ENCODE data around the gene NHLH1. TPM values are rescaled to one million over a fixed set of nuclear protein-coding genes. Genes with fewer than 3 reads are reported as not detected.

NHLH1 gene
- total RNA-seq, 2 experiments from 2014 or later, result 0.22 to 0.45 TPM

- H3K27me3 Mint-ChIP-seq, result no peaks in the 10 kb centered on the region
- TF ChIP-seq CTCF (IDR thresholded peaks at IDR 0.05), result no peak
- intact Hi-C loops (cut with micrococcal nuclease), result no loop called here
- H3K27ac Mint-ChIP-seq, result no peak overlapping the region
- H3K4me1 Mint-ChIP-seq (ENCODE audit: low read depth), result no peaks in the 10 kb centered on the region
- DNase-seq, result no peak
- no peaks in the 10 kb centered on the region for H3K9me3 Mint-ChIP-seq
- POLR2A ChIA-PET, result interaction anchor here (1.0 kb wide), 1 partner anchor 36 kb away, joined by 3 read pairs; the partner anchor contains the start of gene VANGL2
- peaks cover 7% of the 10 kb centered on the region for H3K36me3 Mint-ChIP-seq (ENCODE audit: low read depth)
- CTCF ChIA-PET, result interaction anchor here (0.7 to 8.6 kb wide), 4 partner anchors 9 to 171 kb away, joined by 3 to 41 read pairs (median 6); no protein-coding TSS in a partner anchor
- ATAC-seq, result no peak
- H3K4me3 Mint-ChIP-seq, result no peak overlapping the region
Measured at GRCh38 chr1:160363951-160364735, 2.7 kb upstream of the NHLH1 start.

GRCh38 chr1:160365325-160365724 lies 1.5 kb upstream of the NHLH1 start:
- Mint-ChIP-seq H3K4me1 (ENCODE audit: low read depth) (no peaks in the 10 kb centered on the region), H3K9me3 (no peaks in the 10 kb centered on the region), H3K36me3 (ENCODE audit: low read depth) (peaks cover 4% of the 10 kb centered on the region), H3K4me3 (no peak overlapping the region), H3K27ac (no peak overlapping the region), H3K27me3 (no peaks in the 10 kb centered on the region)
- ChIA-PET POLR2A (no interaction called here), CTCF (interaction anchor here (1.0 to 8.6 kb wide), 3 partner anchors 12 to 74 kb away, joined by 3 to 41 read pairs (median 3); no protein-coding TSS in a partner anchor)
- intact Hi-C loops (cut with micrococcal nuclease), result no loop called here
- ATAC-seq (no peak), DNase-seq (no peak)
- no peak for TF ChIP-seq CTCF (IDR thresholded peaks at IDR 0.05)

GRCh38 chr1:160367516-160367900 lies 637 bp downstream of the NHLH1 start:
- DNase-seq, result no peak
- H3K27ac Mint-ChIP-seq, result no peak overlapping the region
- ChIA-PET POLR2A (interaction anchor here (1.0 to 1.1 kb wide), 2 partner anchors 8 to 240 kb away, joined by 3 read pairs; no protein-coding TSS in a partner anchor), CTCF (interaction anchor here (0.7 to 8.6 kb wide), 5 partner anchors 10 to 281 kb away, joined by 3 to 41 read pairs (median 6); no protein-coding TSS in a partner anchor)
- TF ChIP-seq CTCF (IDR thresholded peaks at IDR 0.05), result no peak
- no peaks in the 10 kb centered on the region for H3K4me1 Mint-ChIP-seq (ENCODE audit: low read depth)
- intact Hi-C loops (cut with micrococcal nuclease), result no loop called here
- no peaks in the 10 kb centered on the region for H3K36me3 Mint-ChIP-seq (ENCODE audit: low read depth)
- H3K9me3 Mint-ChIP-seq, result no peaks in the 10 kb centered on the region
- ATAC-seq, result no peak
- H3K27me3 Mint-ChIP-seq, result no peaks in the 10 kb centered on the region
- H3K4me3 Mint-ChIP-seq, result no peak overlapping the region

- intact Hi-C loops (cut with micrococcal nuclease), result no loop called here
- Mint-ChIP-seq H3K9me3 (no peaks in the 10 kb centered on the region), H3K36me3 (ENCODE audit: low read depth) (no peaks in the 10 kb centered on the region), H3K4me3 (no peak overlapping the region), H3K4me1 (ENCODE audit: low read depth) (no peaks in the 10 kb centered on the region), H3K27ac (no peak overlapping the region), H3K27me3 (no peaks in the 10 kb centered on the region)
- ChIA-PET CTCF (interaction anchor here (0.7 to 8.6 kb wide), 5 partner anchors 9 to 282 kb away, joined by 3 to 41 read pairs (median 6); no protein-coding TSS in a partner anchor), POLR2A (interaction anchor here (1.0 to 1.2 kb wide), 3 partner anchors 7 to 240 kb away, joined by 3 read pairs; no protein-coding TSS in a partner anchor)
- no peak for DNase-seq
- no peak for ATAC-seq
- no peak for TF ChIP-seq CTCF (IDR thresholded peaks at IDR 0.05)
Measured at GRCh38 chr1:160367934-160368923, 1.4 kb downstream of the NHLH1 start.

Measured in activated CD8-positive, alpha-beta T cell treated with anti-CD3 and anti-CD28 coated beads for 36 hours (primary cell).